Measurements from ENCODE around the gene SASH1. TPM values are rescaled to one million over a fixed set of nuclear protein-coding genes. Genes with fewer than 3 reads are reported as not detected.

SASH1 gene
- total and polyA plus RNA-seq, 11 donors = 10.7 to 47.5 (median 28.2) TPM

- intact Hi-C loops (cut with DNase I) = no loop called here
- H3K4me1 ChIP-seq = peaks cover 0 to 53% (median 23%) of the 10 kb centered on the region in 12 donors
- no peak for TF ChIP-seq CTCF (IDR thresholded peaks at IDR 0.05)
- TF ChIP-seq POLR2A (IDR thresholded peaks at IDR 0.05) = no peak
- peaks cover 0 to 88% (median 57%) of the 10 kb centered on the region in 9 donors for H3K36me3 ChIP-seq
- no peaks in the 10 kb centered on the region for H3K27me3 ChIP-seq
- no peaks in the 10 kb centered on the region for H3K9me3 ChIP-seq
- peak overlapping the region in 9 of 12 donors; percentile 23 to 70 (median 52) for H3K27ac ChIP-seq
- no peak overlapping the region for H3K4me3 ChIP-seq
- WGBS, 4 donors = 68 to 78% (median 76%) methylated on average over 7 of the region's 7 CpGs
- no peak for DNase-seq
- ATAC-seq = peak in 1 of 4 donors; percentile 55
These were observed 181.8 kb downstream of the SASH1 start for GRCh38 chr6:148524471-148524882.

- Histone ChIP-seq H3K27ac (peak overlapping the region in 9 of 12 donors; percentile 23 to 70 (median 52)), H3K4me3 (no peak overlapping the region), H3K4me1 (peaks cover 0 to 52% (median 20%) of the 10 kb centered on the region in 12 donors), H3K27me3 (no peaks in the 10 kb centered on the region), H3K9me3 (no peaks in the 10 kb centered on the region), H3K36me3 (peaks cover 0 to 86% (median 52%) of the 10 kb centered on the region in 9 donors)
- TF ChIP-seq CTCF (IDR thresholded peaks at IDR 0.05) (no peak), POLR2A (IDR thresholded peaks at IDR 0.05) (no peak)
- ATAC-seq (peak in 1 of 4 donors; percentile 58), DNase-seq (no peak)
- intact Hi-C loops (cut with DNase I) = no loop called here
- WGBS, 4 donors = 76 to 80% (median 78%) methylated on average over 8 of the region's 8 CpGs
These were observed 182.3 kb downstream of the SASH1 start for GRCh38 chr6:148524976-148525375.

GRCh38 chr6:148525453-148525852 is 182.8 kb downstream of the SASH1 start:
- peaks cover 0 to 54% (median 22%) of the 10 kb centered on the region in 12 donors for H3K4me1 ChIP-seq
- WGBS, 4 donors = 78 to 85% (median 82%) methylated on average over 4 of the region's 4 CpGs
- ATAC-seq (peak in 2 of 4 donors; percentile 41 to 43), DNase-seq (no peak)
- no peaks in the 10 kb centered on the region for H3K27me3 ChIP-seq
- H3K27ac ChIP-seq = peak overlapping the region in 8 of 12 donors; percentile 23 to 70 (median 45)
- peaks cover 0 to 81% (median 47%) of the 10 kb centered on the region in 9 donors for H3K36me3 ChIP-seq
- no peak overlapping the region for H3K4me3 ChIP-seq
- H3K9me3 ChIP-seq = no peaks in the 10 kb centered on the region
- no peak for TF ChIP-seq CTCF (IDR thresholded peaks at IDR 0.05)
- intact Hi-C loops (cut with DNase I) = no loop called here

GRCh38 chr6:148526145-148526544 is 183.5 kb downstream of the SASH1 start:
- H3K4me3 ChIP-seq = no peak overlapping the region
- DNase-seq (no peak), ATAC-seq (no peak)
- no peaks in the 10 kb centered on the region for H3K27me3 ChIP-seq
- WGBS, 4 donors = 94 to 95% (median 95%) methylated on average over 7 of the region's 7 CpGs
- peaks cover 0 to 77% (median 42%) of the 10 kb centered on the region in 9 donors for H3K36me3 ChIP-seq
- intact Hi-C loops (cut with DNase I) = no loop called here
- H3K27ac ChIP-seq = no peak overlapping the region
- no peaks in the 10 kb centered on the region for H3K9me3 ChIP-seq
- TF ChIP-seq CTCF (IDR thresholded peaks at IDR 0.05) (no peak), POLR2A (IDR thresholded peaks at IDR 0.05) (no peak)
- peaks cover 0 to 54% (median 24%) of the 10 kb centered on the region in 12 donors for H3K4me1 ChIP-seq

Data from heart left ventricle (tissue), 16 donors.